OCI-LY3 (cell line): ENCODE data around the gene CFAP58.

Experiments used
- H2AFZ ChIP-seq: fragments of 200-600, 300-600 bp; shearing (Covaris generic); 2 replicates; pipeline ENCODE4 v1.6.0; 2014; ENCODE audit warnings: antibody characterized with exemption, low read depth, low read length
- H3K27ac ChIP-seq: fragments of 200-600, 300-600 bp; sonication (generic); 2 replicates; pipeline ENCODE4 v1.5.1; 2014; ENCODE audit warnings: mild to moderate bottlenecking, low read length, moderate library complexity, mixed read lengths
- H3K27me3 ChIP-seq: fragments of 200-600, 300-600 bp; sonication (generic); 2 replicates; pipeline ENCODE4 v1.6.1; 2014; ENCODE audit warnings: low read depth, low read length, mixed read lengths
- H3K36me3 ChIP-seq: fragments of 200-600, 300-600 bp; sonication (generic); replicated peaks from 2 replicates; pipeline ENCODE3; 2014; ENCODE audit warnings: low read depth, low read length, mixed read lengths
- H3K4me1 ChIP-seq: fragments of 300-600, 200-600 bp; sonication (generic); 2 replicates; pipeline ENCODE4 v1.6.1; 2014; ENCODE audit warnings: low read length, mixed read lengths
- H3K4me2 ChIP-seq: fragments of 200-600, 300-600 bp; sonication (generic); 2 replicates; pipeline ENCODE4 v1.6.1; 2014; ENCODE audit warnings: low read length, mixed read lengths
- H3K4me3 ChIP-seq: fragments of 300-600, 200-600 bp; sonication (generic); 2 replicates; pipeline ENCODE4 v1.5.1; 2014; ENCODE audit warnings: antibody characterized with exemption, mild to moderate bottlenecking, low read length, moderate library complexity
- H3K79me2 ChIP-seq: fragments of 300-600, 200-600 bp; shearing (Covaris generic); 2 replicates; pipeline ENCODE4 v1.6.1; 2014; ENCODE audit warnings: mild to moderate bottlenecking, low read length, mixed read lengths
- H3K9ac ChIP-seq: fragments of 300-600, 200-600 bp; shearing (Covaris generic); 2 replicates; pipeline ENCODE4 v1.6.0; 2014; ENCODE audit warnings: mild to moderate bottlenecking, low read length, moderate library complexity
- H3K9me3 ChIP-seq: fragments of 200-600, 300-600 bp; shearing (Covaris generic); 2 replicates; pipeline ENCODE4 v1.6.1; 2014; ENCODE audit warnings: low read length, mixed read lengths; ENCODE audit not compliant: insufficient read depth
- H4K20me1 ChIP-seq: fragments of 200-600, 300-600 bp; sonication (generic); 2 replicates; pipeline ENCODE4 v1.6.1; 2016; ENCODE audit warnings: low read length, mixed read lengths; ENCODE audit not compliant: insufficient read depth
- CTCF ChIP-seq: fragments of 200-600, 300-600 bp; sonication (generic); IDR thresholded peaks from 2 replicates; pipeline ENCODE4 v1.5.1; 2014; ENCODE audit warnings: antibody characterized with exemption, low read length, low read depth
- EZH2phosphoT487 ChIP-seq: fragments of 200-600 bp; shearing (Covaris generic); IDR thresholded peaks from 2 replicates; pipeline ENCODE4 v1.6.1; 2018; ENCODE audit warnings: antibody characterized with exemption, mixed run types, low read depth

The CFAP58 gene

GRCh38 chr10:104337521-104337984 lies 16.1 kb upstream of the CFAP58 start:
- Histone ChIP-seq H3K79me2 (peaks cover 56% of the 10 kb centered on the region), H3K9ac (peak overlapping the region; percentile 94), H3K27ac (peak overlapping the region; percentile 80), H3K9me3 (no peaks in the 10 kb centered on the region), H3K27me3 (peaks cover 15% of the 10 kb centered on the region), H3K36me3 (no peaks in the 10 kb centered on the region), H3K4me1 (peaks cover 13% of the 10 kb centered on the region), H2AFZ (peak overlapping the region; percentile 46; the same call in 1 of the 2 replicates), H4K20me1 (peaks cover 34% of the 10 kb centered on the region), H3K4me3 (peak overlapping the region; percentile 97), H3K4me2 (peak overlapping the region; percentile 91)
- no peak for TF ChIP-seq EZH2phosphoT487
- TF ChIP-seq CTCF = no peak

GRCh38 chr10:104337985-104338735 lies 15.5 kb upstream of the CFAP58 start, which contains the start of gene ITPRIP:
ITPRIP (minus strand) TSS chr10:104338465; CDS start chr10:104316051, 22,414 bp downstream.
- Histone ChIP-seq H3K4me1 (peaks cover 13% of the 10 kb centered on the region), H3K9me3 (no peaks in the 10 kb centered on the region), H3K9ac (peak within 1 kb of the TSS; percentile 94), H2AFZ (peak within 1 kb of the TSS; percentile 81), H4K20me1 (peaks cover 28% of the 10 kb centered on the region), H3K27me3 (peaks cover 15% of the 10 kb centered on the region), H3K4me2 (peak within 1 kb of the TSS; percentile 91), H3K36me3 (no peaks in the 10 kb centered on the region), H3K4me3 (peak within 1 kb of the TSS; percentile 97), H3K27ac (peak within 1 kb of the TSS; percentile 80), H3K79me2 (peaks cover 50% of the 10 kb centered on the region)
- TF ChIP-seq EZH2phosphoT487 (no peak), CTCF (0 out of 2 replicates have a peak, but pooled peaks have one; percentile 13)

GRCh38 chr10:104339469-104340110 lies 14.0 kb upstream of the CFAP58 start:
- peaks cover 37% of the 10 kb centered on the region for H3K79me2 ChIP-seq
- no peak for TF ChIP-seq CTCF
- TF ChIP-seq EZH2phosphoT487 = no peak
- peak overlapping the region; percentile 94 for H3K9ac ChIP-seq
- H4K20me1 ChIP-seq = peaks cover 16% of the 10 kb centered on the region
- H3K27ac ChIP-seq = no peak overlapping the region
- no peaks in the 10 kb centered on the region for H3K36me3 ChIP-seq
- peaks cover 13% of the 10 kb centered on the region for H3K4me1 ChIP-seq
- peak overlapping the region; percentile 97 for H3K4me3 ChIP-seq
- peak overlapping the region; percentile 91 for H3K4me2 ChIP-seq
- no peak overlapping the region; the same call in 1 of the 2 replicates for H2AFZ ChIP-seq
- H3K9me3 ChIP-seq = no peaks in the 10 kb centered on the region
- peaks cover 15% of the 10 kb centered on the region for H3K27me3 ChIP-seq

GRCh38 chr10:104340111-104340526 lies 13.5 kb upstream of the CFAP58 start:
- Histone ChIP-seq H3K36me3 (no peaks in the 10 kb centered on the region), H3K27me3 (peaks cover 15% of the 10 kb centered on the region), H4K20me1 (peaks cover 11% of the 10 kb centered on the region), H3K4me1 (peaks cover 13% of the 10 kb centered on the region), H3K4me3 (no peak overlapping the region), H3K9me3 (no peaks in the 10 kb centered on the region), H3K79me2 (peaks cover 31% of the 10 kb centered on the region), H3K4me2 (no peak overlapping the region), H3K9ac (no peak overlapping the region), H3K27ac (no peak overlapping the region), H2AFZ (no peak overlapping the region)
- no peak for TF ChIP-seq EZH2phosphoT487
- no peak for TF ChIP-seq CTCF
